Measurements from ENCODE around the gene MCU. TPM values are rescaled to one million over a fixed set of nuclear protein-coding genes. Genes with fewer than 3 reads are reported as not detected.

The MCU gene
- total RNA-seq, 4 donors from 2014 or later = 11.4 to 33.3 (median 24.9) TPM

GRCh38 chr10:72814099-72814790 lies 122.3 kb downstream of the MCU start:
- intact Hi-C loops (cut with DNase I) = no loop called here
- TF ChIP-seq POLR2A (IDR thresholded peaks at IDR 0.05) (no peak), CTCF (IDR thresholded peaks at IDR 0.05) (no peak)
- no peaks in the 10 kb centered on the region for H3K27me3 ChIP-seq
- no peak overlapping the region for H3K27ac ChIP-seq
- 40 to 47% methylated on average over 2 of the region's 2 CpGs for WGBS, 2 donors
- DNase-seq = no peak
- no peak overlapping the region for H3K4me3 ChIP-seq (replicated peaks in 1 of 3)
- H3K4me1 ChIP-seq = peaks cover 0 to 4% of the 10 kb centered on the region in 2 donors
- H3K36me3 ChIP-seq = no peaks in the 10 kb centered on the region
- H3K9me3 ChIP-seq = no peaks in the 10 kb centered on the region

- peaks cover 0 to 4% of the 10 kb centered on the region in 2 donors for H3K4me1 ChIP-seq
- H3K27me3 ChIP-seq = no peaks in the 10 kb centered on the region
- DNase-seq = no peak
- intact Hi-C loops (cut with DNase I) = no loop called here
- TF ChIP-seq POLR2A (IDR thresholded peaks at IDR 0.05) (no peak), CTCF (IDR thresholded peaks at IDR 0.05) (no peak)
- no peaks in the 10 kb centered on the region for H3K36me3 ChIP-seq
- H3K9me3 ChIP-seq = no peaks in the 10 kb centered on the region
- H3K27ac ChIP-seq = no peak overlapping the region
- WGBS, 2 donors = 70 to 74% methylated on average over 1 of the region's 1 CpG
- H3K4me3 ChIP-seq (replicated peaks in 1 of 3) = no peak overlapping the region
These were observed 124.6 kb downstream of the MCU start for GRCh38 chr10:72816565-72816964.

- Histone ChIP-seq H3K27me3 (no peaks in the 10 kb centered on the region), H3K4me1 (peaks cover 0 to 4% of the 10 kb centered on the region in 2 donors), H3K27ac (no peak overlapping the region), H3K4me3 (replicated peaks in 1 of 3) (no peak overlapping the region), H3K36me3 (no peaks in the 10 kb centered on the region), H3K9me3 (no peaks in the 10 kb centered on the region)
- intact Hi-C loops (cut with DNase I) = no loop called here
- TF ChIP-seq CTCF (IDR thresholded peaks at IDR 0.05) (no peak), POLR2A (IDR thresholded peaks at IDR 0.05) (no peak)
- WGBS, 2 donors = 69 to 71% methylated on average over 2 of the region's 2 CpGs
- DNase-seq = no peak
These were observed 126.1 kb downstream of the MCU start for GRCh38 chr10:72818076-72818475.

- TF ChIP-seq POLR2A (IDR thresholded peaks at IDR 0.05) (no peak), CTCF (IDR thresholded peaks at IDR 0.05) (no peak)
- intact Hi-C loops (cut with DNase I) = no loop called here
- WGBS, 2 donors = 98 to 100% methylated on average over 1 of the region's 1 CpG
These were observed 127.1 kb downstream of the MCU start for GRCh38 chr10:72819053-72819452.

GRCh38 chr10:72821606-72822005 lies 129.7 kb downstream of the MCU start:
- H3K4me1 ChIP-seq = no peaks in the 10 kb centered on the region
- no peak overlapping the region for H3K27ac ChIP-seq
- no peaks in the 10 kb centered on the region for H3K27me3 ChIP-seq
- no peak overlapping the region for H3K4me3 ChIP-seq (replicated peaks in 1 of 3)
- no peak for DNase-seq
- H3K36me3 ChIP-seq = no peaks in the 10 kb centered on the region
- no peaks in the 10 kb centered on the region for H3K9me3 ChIP-seq
- TF ChIP-seq CTCF (IDR thresholded peaks at IDR 0.05) = no peak
- no peak for TF ChIP-seq POLR2A (IDR thresholded peaks at IDR 0.05)
- WGBS, 2 donors = 92 to 97% methylated on average over 2 of the region's 2 CpGs
- intact Hi-C loops (cut with DNase I) = no loop called here

More at GRCh38 chr10:72819053-72819452, 127.1 kb downstream of the MCU start:
- Histone ChIP-seq H3K4me3 (replicated peaks in 1 of 3) (no peak overlapping the region), H3K27me3 (no peaks in the 10 kb centered on the region), H3K4me1 (peaks cover 0 to 3% of the 10 kb centered on the region in 2 donors), H3K36me3 (no peaks in the 10 kb centered on the region), H3K9me3 (no peaks in the 10 kb centered on the region), H3K27ac (no peak overlapping the region)
- no peak for DNase-seq
